OCI-LY1 (cell line): ENCODE data around the gene NUBPL.

ENCODE experiments used
- H2AFZ ChIP-seq: fragments of 200-600 bp; sonication (generic), shearing (Covaris generic); 2 replicates; pipeline ENCODE4 v1.6.0; 2014; ENCODE audit warnings: antibody characterized with exemption, mild to moderate bottlenecking, low read length
- H3F3A ChIP-seq: fragments of 200-600 bp; sonication (generic), shearing (Covaris generic); 2 replicates; pipeline ENCODE4 v1.6.0; 2014; ENCODE audit warnings: mild to moderate bottlenecking, antibody characterized with exemption, low read length, moderate library complexity; ENCODE audit not compliant: insufficient read depth
- H3K27ac ChIP-seq: fragments of 200-600 bp; sonication (generic); 2 replicates; pipeline ENCODE4 v1.5.1; 2014; ENCODE audit warnings: low read length, mixed run types, mild to moderate bottlenecking, low read depth; ENCODE audit not compliant: poor library complexity, severe bottlenecking
- H3K27me3 ChIP-seq: fragments of 200-600 bp; sonication (generic); 2 replicates; pipeline ENCODE4 v1.6.0; 2014; ENCODE audit warnings: antibody characterized with exemption, mild to moderate bottlenecking, low read length, moderate library complexity; ENCODE audit not compliant: insufficient read depth
- H3K36me3 ChIP-seq: fragments of 200-600 bp; sonication (generic); 2 replicates; pipeline ENCODE4 v1.6.1; 2014; ENCODE audit warnings: mild to moderate bottlenecking, antibody characterized with exemption, low read length, moderate library complexity, mixed read lengths; ENCODE audit not compliant: insufficient read depth
- H3K4me1 ChIP-seq: fragments of 200-600 bp; sonication (generic); 2 replicates; pipeline ENCODE4 v1.5.1; 2014; ENCODE audit warnings: mild to moderate bottlenecking, low read length, moderate library complexity; ENCODE audit not compliant: insufficient read depth, severe bottlenecking
- H3K4me2 ChIP-seq: fragments of 200-600 bp; sonication (generic), shearing (Covaris generic); 2 replicates; pipeline ENCODE4 v1.6.1; 2014; ENCODE audit warnings: low read length
- H3K4me3 ChIP-seq: fragments of 200-600 bp; sonication (generic); 2 replicates; pipeline ENCODE4 v1.5.1; 2014; ENCODE audit warnings: low read length, low read depth, mild to moderate bottlenecking, mixed read lengths; ENCODE audit not compliant: poor library complexity, severe bottlenecking
- H3K79me2 ChIP-seq: fragments of 200-600 bp; shearing (Covaris generic); 2 replicates; pipeline ENCODE4 v1.6.1; 2016; ENCODE audit warnings: mixed run types, low read length, mixed read lengths; ENCODE audit not compliant: insufficient read depth
- H3K9ac ChIP-seq: fragments of 200-600 bp; sonication (generic), shearing (Covaris generic); 2 replicates; pipeline ENCODE4 v1.6.1; 2014; ENCODE audit warnings: mild to moderate bottlenecking, low read length, mixed read lengths
- H3K9me2 ChIP-seq: fragments of 200-600 bp; sonication (generic), shearing (Covaris generic); 2 replicates; pipeline ENCODE4 v1.6.1; 2014; ENCODE audit warnings: low read depth, mild to moderate bottlenecking, low read length, mixed read lengths
- H3K9me3 ChIP-seq: fragments of 200-600 bp; shearing (Covaris generic); 2 replicates; pipeline ENCODE4 v1.6.1; 2014; ENCODE audit warnings: low read length, mixed read lengths
- H4K20me1 ChIP-seq: fragments of 200-600 bp; sonication (generic), shearing (Covaris generic); 2 replicates; pipeline ENCODE4 v1.6.0; 2016; ENCODE audit warnings: mild to moderate bottlenecking, low read length; ENCODE audit not compliant: insufficient read depth
- EZH2 ChIP-seq: fragments of 200-600 bp; sonication (generic), shearing (Covaris generic); IDR thresholded peaks from 2 replicates; pipeline ENCODE4 v1.8.0; 2017; ENCODE audit warnings: borderline replicate concordance, mixed run types, mild to moderate bottlenecking, antibody characterized with exemption, low read length, moderate library complexity, mixed read lengths
- TF ChIP-seq, protein P1 (sequence below): fragments of 200-600 bp; sonication (generic), shearing (Covaris generic); IDR thresholded peaks from 2 replicates; pipeline ENCODE4 v1.5.1; 2017; ENCODE audit warnings: mild to moderate bottlenecking, antibody characterized with exemption, low read length, moderate library complexity, mixed read lengths

The NUBPL gene

DNA sequence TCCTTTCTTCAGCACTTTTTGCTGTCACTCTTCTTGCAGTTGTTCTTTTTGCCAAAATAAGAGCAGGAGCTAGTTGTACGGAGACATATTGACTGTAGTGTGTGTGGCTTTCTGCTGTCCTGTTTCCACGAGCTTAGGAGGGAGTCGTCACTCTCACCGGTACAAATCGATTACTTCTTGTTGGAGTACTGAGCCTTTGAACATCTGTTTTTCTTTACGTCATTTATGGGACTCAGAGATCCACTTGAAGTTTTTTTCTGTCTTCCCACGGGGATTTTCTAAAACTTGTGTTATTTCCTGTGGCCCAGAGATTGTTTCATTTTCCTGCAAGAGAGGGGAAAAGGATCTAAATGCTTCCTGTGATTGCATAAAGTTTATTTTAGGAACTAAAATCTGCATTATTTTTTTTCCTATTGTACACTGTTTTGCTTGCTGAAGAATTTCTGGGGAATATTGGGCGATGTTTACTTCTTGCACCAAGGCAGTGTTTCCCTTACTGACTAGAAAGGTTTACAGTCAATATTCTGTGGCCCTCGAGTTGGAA is 316.1 kb downstream of the NUBPL start:
- no peaks in the 10 kb centered on the region for H3K27me3 ChIP-seq
- H3K9ac ChIP-seq, result no peak overlapping the region
- TF ChIP-seq, protein P1, sequence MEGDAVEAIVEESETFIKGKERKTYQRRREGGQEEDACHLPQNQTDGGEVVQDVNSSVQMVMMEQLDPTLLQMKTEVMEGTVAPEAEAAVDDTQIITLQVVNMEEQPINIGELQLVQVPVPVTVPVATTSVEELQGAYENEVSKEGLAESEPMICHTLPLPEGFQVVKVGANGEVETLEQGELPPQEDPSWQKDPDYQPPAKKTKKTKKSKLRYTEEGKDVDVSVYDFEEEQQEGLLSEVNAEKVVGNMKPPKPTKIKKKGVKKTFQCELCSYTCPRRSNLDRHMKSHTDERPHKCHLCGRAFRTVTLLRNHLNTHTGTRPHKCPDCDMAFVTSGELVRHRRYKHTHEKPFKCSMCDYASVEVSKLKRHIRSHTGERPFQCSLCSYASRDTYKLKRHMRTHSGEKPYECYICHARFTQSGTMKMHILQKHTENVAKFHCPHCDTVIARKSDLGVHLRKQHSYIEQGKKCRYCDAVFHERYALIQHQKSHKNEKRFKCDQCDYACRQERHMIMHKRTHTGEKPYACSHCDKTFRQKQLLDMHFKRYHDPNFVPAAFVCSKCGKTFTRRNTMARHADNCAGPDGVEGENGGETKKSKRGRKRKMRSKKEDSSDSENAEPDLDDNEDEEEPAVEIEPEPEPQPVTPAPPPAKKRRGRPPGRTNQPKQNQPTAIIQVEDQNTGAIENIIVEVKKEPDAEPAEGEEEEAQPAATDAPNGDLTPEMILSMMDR, result no peak
- no peak for TF ChIP-seq EZH2

DNA sequence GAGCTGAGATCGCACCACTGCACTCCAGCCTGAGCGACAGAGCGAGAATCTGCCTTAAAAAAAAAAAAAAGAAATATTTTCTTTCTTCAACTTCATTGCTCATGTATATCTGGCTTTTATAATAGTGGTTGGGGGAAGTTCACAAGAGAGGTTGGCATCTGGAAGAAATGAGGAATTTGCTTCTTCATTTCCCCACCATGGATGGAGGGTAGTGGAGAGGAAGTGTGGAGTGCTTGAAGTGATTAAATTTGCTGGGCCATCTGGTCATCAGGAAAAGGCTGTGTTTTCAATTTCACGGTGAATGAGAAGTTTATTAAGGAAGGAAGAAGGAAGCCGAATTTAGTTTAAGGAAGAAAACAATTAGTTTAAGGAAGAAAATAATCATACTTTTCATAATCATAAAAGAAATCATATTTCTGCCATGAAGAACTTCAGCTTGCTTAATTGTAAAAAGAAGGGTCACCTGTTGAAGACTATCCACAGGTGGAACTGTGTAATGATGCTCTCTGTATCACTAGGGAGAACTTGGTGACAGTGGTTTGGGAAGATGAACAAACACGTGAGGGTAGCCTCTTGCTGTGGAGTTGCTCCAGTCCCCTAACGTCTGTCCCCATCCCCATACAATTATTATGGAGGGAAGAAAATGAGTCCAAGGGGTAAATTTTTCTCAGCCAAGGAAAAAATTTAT is 318.6 kb downstream of the NUBPL start:
- Histone ChIP-seq H3K27me3 (no peaks in the 10 kb centered on the region), H3K9ac (no peak overlapping the region), H3K4me3 (no peak overlapping the region), H3K4me2 (no peak overlapping the region), H4K20me1 (no peaks in the 10 kb centered on the region), H3K36me3 (no peaks in the 10 kb centered on the region), H3F3A (no peaks in the 10 kb centered on the region), H3K4me1 (no peaks in the 10 kb centered on the region), H2AFZ (no peak overlapping the region), H3K27ac (no peak overlapping the region), H3K9me3 (no peaks in the 10 kb centered on the region), H3K79me2 (no peaks in the 10 kb centered on the region), H3K9me2 (no peaks in the 10 kb centered on the region)
- TF ChIP-seq EZH2, result no peak
- TF ChIP-seq, protein P1, result no peak

More for the DNA sequence above, 316.1 kb downstream of the NUBPL start:
- H3K27ac ChIP-seq, result no peak overlapping the region
- H3K4me2 ChIP-seq, result no peak overlapping the region
- H3K79me2 ChIP-seq, result no peaks in the 10 kb centered on the region
- H3K4me1 ChIP-seq, result no peaks in the 10 kb centered on the region
- H4K20me1 ChIP-seq, result no peaks in the 10 kb centered on the region
- no peaks in the 10 kb centered on the region for H3F3A ChIP-seq
- H2AFZ ChIP-seq, result no peak overlapping the region
- no peaks in the 10 kb centered on the region for H3K36me3 ChIP-seq
- H3K4me3 ChIP-seq, result no peak overlapping the region
- H3K9me2 ChIP-seq, result no peaks in the 10 kb centered on the region
- no peaks in the 10 kb centered on the region for H3K9me3 ChIP-seq

DNA sequence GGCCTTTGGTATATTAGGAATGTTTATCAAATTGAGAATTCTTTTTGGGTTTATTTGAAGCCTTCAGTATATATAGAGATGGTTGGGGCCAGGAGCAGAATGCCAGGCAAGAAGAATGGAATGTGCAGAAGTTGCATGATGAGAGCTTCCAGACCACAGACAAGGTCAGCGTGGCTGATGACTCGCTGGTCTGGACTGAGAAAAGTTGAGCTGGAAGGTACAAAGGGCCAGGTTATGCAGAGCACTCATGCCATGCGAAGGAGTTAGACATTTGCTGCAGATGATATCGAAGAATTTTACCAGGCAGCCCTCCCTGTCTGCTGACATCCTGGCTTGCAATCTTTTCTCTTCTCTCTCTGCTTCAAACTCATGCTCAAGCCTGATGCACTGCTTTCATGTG is 319.7 kb downstream of the NUBPL start:
- Histone ChIP-seq H3K27ac (no peak overlapping the region), H3F3A (no peaks in the 10 kb centered on the region), H4K20me1 (no peaks in the 10 kb centered on the region), H3K4me1 (no peaks in the 10 kb centered on the region), H3K9me3 (no peaks in the 10 kb centered on the region), H3K36me3 (no peaks in the 10 kb centered on the region), H3K79me2 (no peaks in the 10 kb centered on the region), H3K27me3 (no peaks in the 10 kb centered on the region), H2AFZ (no peak overlapping the region), H3K4me3 (no peak overlapping the region), H3K4me2 (no peak overlapping the region), H3K9me2 (no peaks in the 10 kb centered on the region), H3K9ac (no peak overlapping the region)
- TF ChIP-seq, protein P1, result no peak
- TF ChIP-seq EZH2, result no peak
